WTC11 (cell line): ENCODE measurements around the gene SMCR8. TPM values are rescaled to one million over a fixed set of nuclear protein-coding genes. Genes with fewer than 3 reads are reported as not detected.

Source experiments
- ATAC-seq: fragments of 200-7000 bp; cut with Tn5 transposase; 2 replicates; pipeline ENCODE4 v1.10.0; 2021; ENCODE audit warnings: mild to moderate bottlenecking, moderate library complexity
- CTCF ChIA-PET: fragments of 300-600 bp; sonication (Branson Sonifier 250); formaldehyde crosslinking; loops from one replicate; lab custom pipeline; 2021; ENCODE audit warnings: antibody characterized with exemption; lab: Charles Lee
- POLR2A ChIA-PET: fragments of 350-600 bp; sonication (Branson Sonifier 250); formaldehyde crosslinking; loops from one replicate; lab custom pipeline; 2021; ENCODE audit warnings: antibody characterized with exemption; lab: Charles Lee
- DNase-seq: peaks from one replicate; pipeline ENCODE4 v3.0.0; 2021; ENCODE audit warnings: low spot score
- H3K27ac Mint-ChIP-seq: 2 replicates; pipeline ENCODE4 v1.8.0; 2021; ENCODE audit warnings: mixed read lengths
- H3K27me3 Mint-ChIP-seq: 2 replicates; pipeline ENCODE4 v1.8.0; 2021; ENCODE audit warnings: low read depth, mild to moderate bottlenecking, moderate library complexity, mixed read lengths
- H3K36me3 Mint-ChIP-seq: 2 replicates; pipeline ENCODE4 v1.8.0; 2021; ENCODE audit warnings: mixed read lengths
- H3K4me1 Mint-ChIP-seq: 2 replicates; pipeline ENCODE4 v1.8.0; 2022; ENCODE audit warnings: mixed read lengths
- H3K4me3 Mint-ChIP-seq: 2 replicates; pipeline ENCODE4 v1.8.0; 2021; ENCODE audit warnings: mild to moderate bottlenecking, moderate library complexity, mixed read lengths
- H3K9me3 Mint-ChIP-seq: 2 replicates; pipeline ENCODE4 v1.8.0; 2021; ENCODE audit warnings: mixed read lengths
- ATF1 ChIP-seq: sonication (generic); formaldehyde crosslinking; IDR thresholded peaks from 2 replicates; pipeline ENCODE4 v1.8.1; 2023; ENCODE audit warnings: mild to moderate bottlenecking, moderate library complexity, missing genetic modification reagents
- FOXK1 ChIP-seq: sonication (generic); formaldehyde crosslinking; IDR thresholded peaks from 2 replicates; pipeline ENCODE4 v1.8.0; 2022; ENCODE audit warnings: mild to moderate bottlenecking, moderate library complexity, missing genetic modification reagents
- FOXP1 ChIP-seq: sonication (generic); formaldehyde crosslinking; IDR thresholded peaks from 2 replicates; pipeline ENCODE4 v1.8.0; 2022; ENCODE audit warnings: missing genetic modification reagents, mild to moderate bottlenecking, moderate library complexity, borderline replicate concordance
- GTF2I ChIP-seq: fragments of 250-450 bp; sonication (Bioruptor Pico); conservative IDR thresholded peaks from 2 replicates; pipeline ENCODE4 v1.4.0; 2021; ENCODE audit warnings: mild to moderate bottlenecking
- JAZF1 ChIP-seq: fragments of 250-450 bp; sonication (Bioruptor Pico); IDR thresholded peaks from 2 replicates; pipeline ENCODE4 v1.9.0; 2021; ENCODE audit warnings: moderate library complexity, mild to moderate bottlenecking, inconsistent platforms
- RORB ChIP-seq: fragments of 250-450 bp; sonication (Bioruptor Pico); IDR thresholded peaks from 2 replicates; pipeline ENCODE4 v1.9.0; 2021; ENCODE audit warnings: mild to moderate bottlenecking
- TEAD4 ChIP-seq: sonication (generic); formaldehyde crosslinking; IDR thresholded peaks from 2 replicates; pipeline ENCODE4 v1.8.0; 2022; ENCODE audit warnings: mild to moderate bottlenecking, missing genetic modification reagents
- ZBTB21 ChIP-seq: sonication (generic); formaldehyde crosslinking; IDR thresholded peaks from 2 replicates; pipeline ENCODE4 v1.8.1; 2023; ENCODE audit warnings: mild to moderate bottlenecking, missing genetic modification reagents, borderline replicate concordance
- ZNF263 ChIP-seq: sonication (generic); formaldehyde crosslinking; IDR thresholded peaks from 2 replicates; pipeline ENCODE4 v1.8.1; 2022; ENCODE audit warnings: low read depth, mild to moderate bottlenecking, moderate library complexity, missing genetic modification reagents
- ZNF416 ChIP-seq: fragments of 250-450 bp; sonication (Bioruptor Pico); IDR thresholded peaks from 2 replicates; pipeline ENCODE4 v1.9.0; 2021; ENCODE audit warnings: mild to moderate bottlenecking, inconsistent platforms
- ZNF423 ChIP-seq: fragments of 250-450 bp; sonication (Bioruptor Pico); IDR thresholded peaks from 2 replicates; pipeline ENCODE4 v2.1.2; 2022; ENCODE audit warnings: mild to moderate bottlenecking, moderate library complexity
- total RNA-seq: library from RNA; stranded (reverse); gene quantifications from 3 replicates; pipeline ENCODE4 v1.2.3, GENCODE V29; 2021
- TF ChIP-seq, protein P1 (sequence below): fragments of 250-450 bp; sonication (Bioruptor Pico); IDR thresholded peaks from 2 replicates; pipeline ENCODE4 v2.1.2; 2022; ENCODE audit warnings: mild to moderate bottlenecking, moderate library complexity
- TF ChIP-seq, protein P2 (sequence below): fragments of 250-450 bp; sonication (Bioruptor Pico); IDR thresholded peaks from 2 replicates; pipeline ENCODE4 v1.8.0; 2021; ENCODE audit warnings: mild to moderate bottlenecking
- TF ChIP-seq, protein P3 (sequence below): sonication (generic); formaldehyde crosslinking; IDR thresholded peaks from 2 replicates; pipeline ENCODE4 v1.8.0; 2023; ENCODE audit warnings: mild to moderate bottlenecking, missing genetic modification reagents
- TF ChIP-seq, protein P4 (sequence below): fragments of 250-450 bp; sonication (Bioruptor Pico); IDR thresholded peaks from 2 replicates; pipeline ENCODE4 v1.9.0; 2021; ENCODE audit warnings: mild to moderate bottlenecking
- TF ChIP-seq, protein P5 (sequence below): sonication (generic); formaldehyde crosslinking; IDR thresholded peaks from 2 replicates; pipeline ENCODE4 v1.8.1; 2023; ENCODE audit warnings: mild to moderate bottlenecking, missing genetic modification reagents, borderline replicate concordance
- TF ChIP-seq, protein P6 (sequence below): fragments of 200-600 bp; IDR thresholded peaks from 2 replicates; pipeline ENCODE4 v1.8.0; 2022; ENCODE audit warnings: antibody characterized with exemption
- TF ChIP-seq, protein P7 (sequence below): sonication (generic); formaldehyde crosslinking; IDR thresholded peaks from 2 replicates; pipeline ENCODE4 v1.8.0; 2023; ENCODE audit warnings: missing genetic modification reagents, mild to moderate bottlenecking, borderline replicate concordance

Gene SMCR8
- total RNA-seq, 1 experiment from 2014 or later, result 19.1 TPM

DNA sequence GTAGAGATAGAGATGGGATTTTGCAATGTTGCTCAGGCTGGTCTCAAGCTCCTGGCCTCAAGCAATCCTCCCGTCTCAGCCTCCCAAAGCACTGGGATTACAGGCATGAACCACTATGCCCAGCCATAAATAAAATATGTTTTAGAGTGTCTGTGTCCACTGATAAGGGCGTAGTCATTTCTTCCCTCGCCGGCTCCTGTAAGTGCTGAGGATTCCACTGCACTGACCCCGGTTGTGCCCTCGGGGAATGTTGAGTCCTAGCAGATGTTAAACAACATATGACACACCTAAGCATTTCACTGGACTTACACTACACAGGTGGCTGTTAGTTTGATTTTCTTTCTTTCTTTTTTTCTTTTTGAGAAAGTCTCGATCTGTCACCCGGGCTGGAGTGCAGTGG, 53.9 kb downstream of the SMCR8 start (continued):
- TF ChIP-seq, protein P1, sequence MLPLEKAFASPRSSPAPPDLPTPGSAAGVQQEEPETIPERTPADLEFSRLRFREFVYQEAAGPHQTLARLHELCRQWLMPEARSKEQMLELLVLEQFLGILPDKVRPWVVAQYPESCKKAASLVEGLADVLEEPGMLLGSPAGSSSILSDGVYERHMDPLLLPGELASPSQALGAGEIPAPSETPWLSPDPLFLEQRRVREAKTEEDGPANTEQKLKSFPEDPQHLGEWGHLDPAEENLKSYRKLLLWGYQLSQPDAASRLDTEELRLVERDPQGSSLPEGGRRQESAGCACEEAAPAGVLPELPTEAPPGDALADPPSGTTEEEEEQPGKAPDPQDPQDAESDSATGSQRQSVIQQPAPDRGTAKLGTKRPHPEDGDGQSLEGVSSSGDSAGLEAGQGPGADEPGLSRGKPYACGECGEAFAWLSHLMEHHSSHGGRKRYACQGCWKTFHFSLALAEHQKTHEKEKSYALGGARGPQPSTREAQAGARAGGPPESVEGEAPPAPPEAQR (CRISPR knock-in tag), result no peak

DNA sequence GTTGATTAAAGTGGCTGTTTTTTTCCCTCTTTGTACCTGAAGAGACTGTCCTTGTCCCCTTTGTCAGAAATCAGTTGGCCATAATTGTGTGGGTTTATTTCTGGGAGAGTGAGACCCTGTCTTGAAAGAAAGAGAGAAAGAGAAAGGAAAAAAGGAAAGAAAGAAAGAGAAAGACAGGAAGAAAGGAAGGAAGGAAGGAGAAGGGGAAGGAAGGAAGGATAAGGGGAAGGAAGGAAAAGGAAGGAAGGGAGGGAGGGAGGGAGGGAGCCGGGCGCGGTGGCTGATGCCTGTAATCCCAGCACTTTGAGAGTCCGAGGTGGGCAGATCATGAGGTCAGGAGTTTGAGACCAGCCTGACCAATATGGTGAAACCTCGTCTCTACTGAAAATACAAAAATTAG, 55.7 kb downstream of the SMCR8 start:
- H3K36me3 Mint-ChIP-seq, result peaks cover 7% of the 10 kb centered on the region
- TF ChIP-seq, protein P2, sequence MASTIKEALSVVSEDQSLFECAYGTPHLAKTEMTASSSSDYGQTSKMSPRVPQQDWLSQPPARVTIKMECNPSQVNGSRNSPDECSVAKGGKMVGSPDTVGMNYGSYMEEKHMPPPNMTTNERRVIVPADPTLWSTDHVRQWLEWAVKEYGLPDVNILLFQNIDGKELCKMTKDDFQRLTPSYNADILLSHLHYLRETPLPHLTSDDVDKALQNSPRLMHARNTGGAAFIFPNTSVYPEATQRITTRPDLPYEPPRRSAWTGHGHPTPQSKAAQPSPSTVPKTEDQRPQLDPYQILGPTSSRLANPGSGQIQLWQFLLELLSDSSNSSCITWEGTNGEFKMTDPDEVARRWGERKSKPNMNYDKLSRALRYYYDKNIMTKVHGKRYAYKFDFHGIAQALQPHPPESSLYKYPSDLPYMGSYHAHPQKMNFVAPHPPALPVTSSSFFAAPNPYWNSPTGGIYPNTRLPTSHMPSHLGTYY (CRISPR knock-in tag), result no peak
- no peak for TF ChIP-seq FOXK1 (CRISPR knock-in tag)
- no peak for TF ChIP-seq ZNF416
- TF ChIP-seq ZNF263 (CRISPR knock-in tag), result no peak
- TF ChIP-seq, protein P3, sequence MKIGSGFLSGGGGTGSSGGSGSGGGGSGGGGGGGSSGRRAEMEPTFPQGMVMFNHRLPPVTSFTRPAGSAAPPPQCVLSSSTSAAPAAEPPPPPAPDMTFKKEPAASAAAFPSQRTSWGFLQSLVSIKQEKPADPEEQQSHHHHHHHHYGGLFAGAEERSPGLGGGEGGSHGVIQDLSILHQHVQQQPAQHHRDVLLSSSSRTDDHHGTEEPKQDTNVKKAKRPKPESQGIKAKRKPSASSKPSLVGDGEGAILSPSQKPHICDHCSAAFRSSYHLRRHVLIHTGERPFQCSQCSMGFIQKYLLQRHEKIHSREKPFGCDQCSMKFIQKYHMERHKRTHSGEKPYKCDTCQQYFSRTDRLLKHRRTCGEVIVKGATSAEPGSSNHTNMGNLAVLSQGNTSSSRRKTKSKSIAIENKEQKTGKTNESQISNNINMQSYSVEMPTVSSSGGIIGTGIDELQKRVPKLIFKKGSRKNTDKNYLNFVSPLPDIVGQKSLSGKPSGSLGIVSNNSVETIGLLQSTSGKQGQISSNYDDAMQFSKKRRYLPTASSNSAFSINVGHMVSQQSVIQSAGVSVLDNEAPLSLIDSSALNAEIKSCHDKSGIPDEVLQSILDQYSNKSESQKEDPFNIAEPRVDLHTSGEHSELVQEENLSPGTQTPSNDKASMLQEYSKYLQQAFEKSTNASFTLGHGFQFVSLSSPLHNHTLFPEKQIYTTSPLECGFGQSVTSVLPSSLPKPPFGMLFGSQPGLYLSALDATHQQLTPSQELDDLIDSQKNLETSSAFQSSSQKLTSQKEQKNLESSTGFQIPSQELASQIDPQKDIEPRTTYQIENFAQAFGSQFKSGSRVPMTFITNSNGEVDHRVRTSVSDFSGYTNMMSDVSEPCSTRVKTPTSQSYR (CRISPR knock-in tag), result no peak
- no peak for TF ChIP-seq FOXP1
- no peak for TF ChIP-seq ATF1 (CRISPR knock-in tag)
- TF ChIP-seq, protein P4, sequence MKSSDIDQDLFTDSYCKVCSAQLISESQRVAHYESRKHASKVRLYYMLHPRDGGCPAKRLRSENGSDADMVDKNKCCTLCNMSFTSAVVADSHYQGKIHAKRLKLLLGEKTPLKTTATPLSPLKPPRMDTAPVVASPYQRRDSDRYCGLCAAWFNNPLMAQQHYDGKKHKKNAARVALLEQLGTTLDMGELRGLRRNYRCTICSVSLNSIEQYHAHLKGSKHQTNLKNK (CRISPR knock-in tag), result no peak
- TF ChIP-seq ZNF423, result no peak
- TF ChIP-seq, protein P5, sequence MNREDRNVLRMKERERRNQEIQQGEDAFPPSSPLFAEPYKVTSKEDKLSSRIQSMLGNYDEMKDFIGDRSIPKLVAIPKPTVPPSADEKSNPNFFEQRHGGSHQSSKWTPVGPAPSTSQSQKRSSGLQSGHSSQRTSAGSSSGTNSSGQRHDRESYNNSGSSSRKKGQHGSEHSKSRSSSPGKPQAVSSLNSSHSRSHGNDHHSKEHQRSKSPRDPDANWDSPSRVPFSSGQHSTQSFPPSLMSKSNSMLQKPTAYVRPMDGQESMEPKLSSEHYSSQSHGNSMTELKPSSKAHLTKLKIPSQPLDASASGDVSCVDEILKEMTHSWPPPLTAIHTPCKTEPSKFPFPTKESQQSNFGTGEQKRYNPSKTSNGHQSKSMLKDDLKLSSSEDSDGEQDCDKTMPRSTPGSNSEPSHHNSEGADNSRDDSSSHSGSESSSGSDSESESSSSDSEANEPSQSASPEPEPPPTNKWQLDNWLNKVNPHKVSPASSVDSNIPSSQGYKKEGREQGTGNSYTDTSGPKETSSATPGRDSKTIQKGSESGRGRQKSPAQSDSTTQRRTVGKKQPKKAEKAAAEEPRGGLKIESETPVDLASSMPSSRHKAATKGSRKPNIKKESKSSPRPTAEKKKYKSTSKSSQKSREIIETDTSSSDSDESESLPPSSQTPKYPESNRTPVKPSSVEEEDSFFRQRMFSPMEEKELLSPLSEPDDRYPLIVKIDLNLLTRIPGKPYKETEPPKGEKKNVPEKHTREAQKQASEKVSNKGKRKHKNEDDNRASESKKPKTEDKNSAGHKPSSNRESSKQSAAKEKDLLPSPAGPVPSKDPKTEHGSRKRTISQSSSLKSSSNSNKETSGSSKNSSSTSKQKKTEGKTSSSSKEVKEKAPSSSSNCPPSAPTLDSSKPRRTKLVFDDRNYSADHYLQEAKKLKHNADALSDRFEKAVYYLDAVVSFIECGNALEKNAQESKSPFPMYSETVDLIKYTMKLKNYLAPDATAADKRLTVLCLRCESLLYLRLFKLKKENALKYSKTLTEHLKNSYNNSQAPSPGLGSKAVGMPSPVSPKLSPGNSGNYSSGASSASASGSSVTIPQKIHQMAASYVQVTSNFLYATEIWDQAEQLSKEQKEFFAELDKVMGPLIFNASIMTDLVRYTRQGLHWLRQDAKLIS (CRISPR knock-in tag), result no peak
- TF ChIP-seq, all 79 proteins: peak for 0
- DNase-seq (no peak), ATAC-seq (no peak)
- no peak overlapping the region for H3K4me3 Mint-ChIP-seq
- H3K4me1 Mint-ChIP-seq, result no peaks in the 10 kb centered on the region
- H3K27me3 Mint-ChIP-seq, result peaks cover 2% of the 10 kb centered on the region; the same call in 1 of the 2 replicates
- ChIA-PET CTCF (no interaction called here), POLR2A (no interaction called here)
- peaks cover 13% of the 10 kb centered on the region for H3K9me3 Mint-ChIP-seq
- no peak overlapping the region for H3K27ac Mint-ChIP-seq

DNA sequence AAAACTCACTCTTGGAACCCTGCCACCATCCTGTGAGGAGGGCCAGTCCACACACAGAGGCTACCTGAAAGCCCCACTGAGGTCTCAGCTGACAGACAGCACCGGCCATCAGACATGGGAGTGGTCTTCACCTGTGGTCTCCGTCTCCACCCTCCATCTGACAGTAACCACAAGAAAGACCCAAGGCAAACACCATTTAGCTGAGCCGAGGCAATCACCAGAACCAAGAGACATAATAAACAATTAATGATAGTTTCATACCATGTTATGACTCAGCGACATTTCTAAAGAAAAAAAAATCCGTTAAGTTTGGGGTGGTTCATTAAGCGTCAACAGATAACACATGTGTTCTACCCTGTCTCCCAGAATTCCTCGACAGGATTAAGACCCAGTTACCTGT, 56.4 kb downstream of the SMCR8 start:
- ChIA-PET POLR2A (no interaction called here), CTCF (no interaction called here)
- peaks cover 7% of the 10 kb centered on the region for H3K36me3 Mint-ChIP-seq
- ATAC-seq, result no peak
- no peak overlapping the region for H3K27ac Mint-ChIP-seq
- H3K4me1 Mint-ChIP-seq, result no peaks in the 10 kb centered on the region
- no peak overlapping the region for H3K4me3 Mint-ChIP-seq
- no peak for DNase-seq
- H3K9me3 Mint-ChIP-seq, result peaks cover 13% of the 10 kb centered on the region
- peaks cover 2% of the 10 kb centered on the region; the same call in 1 of the 2 replicates for H3K27me3 Mint-ChIP-seq
- TF ChIP-seq, protein P6, sequence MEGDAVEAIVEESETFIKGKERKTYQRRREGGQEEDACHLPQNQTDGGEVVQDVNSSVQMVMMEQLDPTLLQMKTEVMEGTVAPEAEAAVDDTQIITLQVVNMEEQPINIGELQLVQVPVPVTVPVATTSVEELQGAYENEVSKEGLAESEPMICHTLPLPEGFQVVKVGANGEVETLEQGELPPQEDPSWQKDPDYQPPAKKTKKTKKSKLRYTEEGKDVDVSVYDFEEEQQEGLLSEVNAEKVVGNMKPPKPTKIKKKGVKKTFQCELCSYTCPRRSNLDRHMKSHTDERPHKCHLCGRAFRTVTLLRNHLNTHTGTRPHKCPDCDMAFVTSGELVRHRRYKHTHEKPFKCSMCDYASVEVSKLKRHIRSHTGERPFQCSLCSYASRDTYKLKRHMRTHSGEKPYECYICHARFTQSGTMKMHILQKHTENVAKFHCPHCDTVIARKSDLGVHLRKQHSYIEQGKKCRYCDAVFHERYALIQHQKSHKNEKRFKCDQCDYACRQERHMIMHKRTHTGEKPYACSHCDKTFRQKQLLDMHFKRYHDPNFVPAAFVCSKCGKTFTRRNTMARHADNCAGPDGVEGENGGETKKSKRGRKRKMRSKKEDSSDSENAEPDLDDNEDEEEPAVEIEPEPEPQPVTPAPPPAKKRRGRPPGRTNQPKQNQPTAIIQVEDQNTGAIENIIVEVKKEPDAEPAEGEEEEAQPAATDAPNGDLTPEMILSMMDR, result no peak
- TF ChIP-seq ZBTB21 (CRISPR knock-in tag) (no peak), RORB (CRISPR knock-in tag) (no peak), JAZF1 (CRISPR knock-in tag) (no peak), TEAD4 (CRISPR knock-in tag) (no peak), GTF2I (no peak)
- TF ChIP-seq, protein P7, sequence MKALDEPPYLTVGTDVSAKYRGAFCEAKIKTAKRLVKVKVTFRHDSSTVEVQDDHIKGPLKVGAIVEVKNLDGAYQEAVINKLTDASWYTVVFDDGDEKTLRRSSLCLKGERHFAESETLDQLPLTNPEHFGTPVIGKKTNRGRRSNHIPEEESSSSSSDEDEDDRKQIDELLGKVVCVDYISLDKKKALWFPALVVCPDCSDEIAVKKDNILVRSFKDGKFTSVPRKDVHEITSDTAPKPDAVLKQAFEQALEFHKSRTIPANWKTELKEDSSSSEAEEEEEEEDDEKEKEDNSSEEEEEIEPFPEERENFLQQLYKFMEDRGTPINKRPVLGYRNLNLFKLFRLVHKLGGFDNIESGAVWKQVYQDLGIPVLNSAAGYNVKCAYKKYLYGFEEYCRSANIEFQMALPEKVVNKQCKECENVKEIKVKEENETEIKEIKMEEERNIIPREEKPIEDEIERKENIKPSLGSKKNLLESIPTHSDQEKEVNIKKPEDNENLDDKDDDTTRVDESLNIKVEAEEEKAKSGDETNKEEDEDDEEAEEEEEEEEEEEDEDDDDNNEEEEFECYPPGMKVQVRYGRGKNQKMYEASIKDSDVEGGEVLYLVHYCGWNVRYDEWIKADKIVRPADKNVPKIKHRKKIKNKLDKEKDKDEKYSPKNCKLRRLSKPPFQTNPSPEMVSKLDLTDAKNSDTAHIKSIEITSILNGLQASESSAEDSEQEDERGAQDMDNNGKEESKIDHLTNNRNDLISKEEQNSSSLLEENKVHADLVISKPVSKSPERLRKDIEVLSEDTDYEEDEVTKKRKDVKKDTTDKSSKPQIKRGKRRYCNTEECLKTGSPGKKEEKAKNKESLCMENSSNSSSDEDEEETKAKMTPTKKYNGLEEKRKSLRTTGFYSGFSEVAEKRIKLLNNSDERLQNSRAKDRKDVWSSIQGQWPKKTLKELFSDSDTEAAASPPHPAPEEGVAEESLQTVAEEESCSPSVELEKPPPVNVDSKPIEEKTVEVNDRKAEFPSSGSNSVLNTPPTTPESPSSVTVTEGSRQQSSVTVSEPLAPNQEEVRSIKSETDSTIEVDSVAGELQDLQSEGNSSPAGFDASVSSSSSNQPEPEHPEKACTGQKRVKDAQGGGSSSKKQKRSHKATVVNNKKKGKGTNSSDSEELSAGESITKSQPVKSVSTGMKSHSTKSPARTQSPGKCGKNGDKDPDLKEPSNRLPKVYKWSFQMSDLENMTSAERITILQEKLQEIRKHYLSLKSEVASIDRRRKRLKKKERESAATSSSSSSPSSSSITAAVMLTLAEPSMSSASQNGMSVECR (CRISPR knock-in tag), result no peak
